LNCaP clone FGC (cell line): Measurements from ENCODE around the gene TNFRSF25.

Experiments used
- DNase-seq: peaks from one replicate; pipeline ENCODE4 v3.0.0-alpha.2; 2011; ENCODE audit warnings: low read depth
- H3K4me3 ChIP-seq: 2 replicates; pipeline ENCODE4 v1.5.1; 2011; ENCODE audit warnings: mild to moderate bottlenecking, low read depth, low read length, control low read depth
- TF ChIP-seq, protein P1 (sequence below): IDR thresholded peaks from 2 replicates; pipeline ENCODE4 v1.5.1; 2012; ENCODE audit warnings: mild to moderate bottlenecking; ENCODE audit not compliant: control insufficient read depth, insufficient read depth; ENCODE audit errors: extremely low read depth

The TNFRSF25 gene

DNA sequence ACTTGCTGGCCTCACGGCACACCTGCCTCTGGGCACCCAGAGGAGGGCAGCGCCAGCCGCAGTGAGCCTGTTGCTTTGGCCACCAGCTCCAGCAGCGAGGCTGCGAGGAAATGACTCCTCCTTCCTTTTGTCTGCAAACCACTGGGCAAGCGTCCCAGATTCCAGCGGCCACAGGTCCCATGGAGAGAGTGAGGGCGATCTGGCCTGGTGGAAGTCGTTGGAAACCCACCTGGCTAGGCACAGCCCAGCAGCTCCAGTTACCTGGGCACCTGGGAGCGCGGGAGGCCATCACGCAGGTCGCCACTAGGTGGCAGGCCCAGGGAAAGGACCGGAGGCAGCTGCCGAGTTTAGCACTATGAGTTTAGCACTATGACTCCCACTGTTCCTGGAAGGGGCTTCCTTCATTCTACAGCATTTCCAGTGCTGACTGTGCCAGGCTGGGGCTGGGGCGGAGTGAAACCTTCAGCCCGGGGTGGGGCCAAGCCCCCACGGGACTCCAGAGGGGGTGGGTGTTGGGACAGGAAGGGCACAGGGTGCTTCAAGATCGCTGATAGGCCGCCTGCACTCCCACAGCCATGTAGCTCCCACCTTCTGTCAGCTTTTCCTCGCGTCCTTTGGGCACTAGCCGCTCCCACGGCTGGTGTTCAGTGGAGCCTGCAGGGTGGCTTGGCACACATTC, 42.5 kb downstream of the TNFRSF25 start:
- TF ChIP-seq, protein P1, sequence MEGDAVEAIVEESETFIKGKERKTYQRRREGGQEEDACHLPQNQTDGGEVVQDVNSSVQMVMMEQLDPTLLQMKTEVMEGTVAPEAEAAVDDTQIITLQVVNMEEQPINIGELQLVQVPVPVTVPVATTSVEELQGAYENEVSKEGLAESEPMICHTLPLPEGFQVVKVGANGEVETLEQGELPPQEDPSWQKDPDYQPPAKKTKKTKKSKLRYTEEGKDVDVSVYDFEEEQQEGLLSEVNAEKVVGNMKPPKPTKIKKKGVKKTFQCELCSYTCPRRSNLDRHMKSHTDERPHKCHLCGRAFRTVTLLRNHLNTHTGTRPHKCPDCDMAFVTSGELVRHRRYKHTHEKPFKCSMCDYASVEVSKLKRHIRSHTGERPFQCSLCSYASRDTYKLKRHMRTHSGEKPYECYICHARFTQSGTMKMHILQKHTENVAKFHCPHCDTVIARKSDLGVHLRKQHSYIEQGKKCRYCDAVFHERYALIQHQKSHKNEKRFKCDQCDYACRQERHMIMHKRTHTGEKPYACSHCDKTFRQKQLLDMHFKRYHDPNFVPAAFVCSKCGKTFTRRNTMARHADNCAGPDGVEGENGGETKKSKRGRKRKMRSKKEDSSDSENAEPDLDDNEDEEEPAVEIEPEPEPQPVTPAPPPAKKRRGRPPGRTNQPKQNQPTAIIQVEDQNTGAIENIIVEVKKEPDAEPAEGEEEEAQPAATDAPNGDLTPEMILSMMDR = peak; percentile 97
- DNase-seq = no peak
- no peak overlapping the region for H3K4me3 ChIP-seq

DNA sequence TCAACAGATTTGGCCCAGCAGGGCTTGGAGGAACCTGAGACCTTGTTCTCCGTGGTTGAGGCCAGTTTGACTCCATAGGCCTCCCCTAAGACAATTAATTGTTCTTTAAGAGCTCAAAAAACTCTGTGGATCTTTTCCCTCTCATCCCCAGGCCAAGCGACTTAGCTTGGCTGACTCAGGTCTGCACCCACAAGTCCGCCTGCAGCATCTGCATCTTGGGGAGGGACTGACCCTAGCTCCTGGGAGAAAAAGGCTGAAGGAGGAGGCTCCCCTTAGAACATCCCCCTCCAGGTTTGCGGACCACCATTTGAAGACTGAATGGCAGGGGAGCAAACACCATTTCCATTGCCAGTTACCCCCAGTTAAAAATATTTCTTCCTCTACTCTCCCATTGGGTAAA, 44.7 kb downstream of the TNFRSF25 start:
- no peak for DNase-seq
- H3K4me3 ChIP-seq = no peak overlapping the region
- TF ChIP-seq, protein P1 = no peak

DNA sequence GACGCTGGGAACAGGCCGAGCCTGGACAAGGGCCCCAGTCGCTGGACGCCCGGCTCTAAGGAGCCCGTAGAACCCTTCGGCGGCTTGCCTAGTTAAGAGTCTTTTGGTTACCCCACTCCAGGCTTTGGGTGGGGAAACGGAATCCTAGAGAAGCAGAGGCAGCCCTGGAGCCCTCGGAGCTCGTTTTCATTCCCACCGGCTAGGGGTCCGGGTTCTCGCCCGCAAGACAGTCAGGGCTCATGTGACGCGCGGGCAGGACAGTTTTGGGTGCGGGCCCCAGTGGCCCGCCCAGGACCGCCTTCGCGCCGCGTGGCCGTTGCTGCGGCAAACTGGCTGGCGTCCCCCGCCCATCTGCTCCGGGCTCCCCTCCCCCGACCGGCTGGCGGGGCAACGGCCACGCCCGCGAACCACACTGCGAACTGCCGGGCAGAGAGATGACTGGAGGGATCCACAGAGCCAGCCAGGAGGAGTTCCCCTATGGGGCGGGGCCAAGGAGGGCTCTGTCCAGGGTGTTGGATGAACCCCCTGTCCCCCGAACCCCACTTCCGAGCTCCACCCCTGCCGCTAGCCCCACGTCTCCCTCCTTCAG, 45.4 kb downstream of the TNFRSF25 start:
- no peak for DNase-seq
- TF ChIP-seq, protein P1 = no peak

DNA sequence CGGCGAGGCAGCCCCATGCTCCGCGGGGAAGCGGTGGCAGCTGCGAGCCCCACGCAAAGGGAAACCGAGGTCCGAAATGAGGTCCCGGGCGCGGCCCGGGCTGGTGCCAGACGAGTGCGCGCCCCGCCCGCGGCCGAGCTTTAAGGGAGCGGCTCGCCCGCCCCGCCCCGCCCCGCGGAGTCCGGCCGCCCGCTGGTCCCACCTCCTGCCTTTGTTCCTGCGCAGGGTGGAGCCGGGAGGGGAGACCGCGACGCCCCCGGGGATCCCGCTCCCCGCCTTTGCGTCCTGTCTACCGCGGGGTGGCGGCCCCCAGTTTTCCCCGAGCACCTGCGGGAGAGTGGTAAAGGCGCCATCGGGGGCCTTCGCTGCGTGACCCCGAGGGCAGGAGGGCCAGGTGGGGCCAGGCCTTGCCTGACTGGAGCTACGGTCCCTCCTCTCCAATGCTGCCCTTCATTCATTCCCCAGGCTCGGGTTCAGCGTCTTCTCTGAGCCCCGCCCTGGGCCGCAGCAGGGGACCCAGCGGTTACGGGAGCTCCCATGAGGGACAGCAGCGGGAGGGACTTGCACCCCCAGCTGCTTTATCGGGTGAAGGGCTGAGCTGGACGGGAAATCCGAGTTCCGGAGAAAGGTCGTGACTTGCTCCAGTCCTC, 46.0 kb downstream of the TNFRSF25 start, which contains the start of gene HES2:
HES2 (minus strand) TSS at position 116 of the 650 bp plus-strand sequence; CDS start at position 17, 99 bp downstream.
- peak within 1 kb of the TSS; percentile 48 for H3K4me3 ChIP-seq
- no peak for DNase-seq
- TF ChIP-seq, protein P1 = no peak

More for the DNA sequence above, 45.4 kb downstream of the TNFRSF25 start:
- H3K4me3 ChIP-seq = no peak overlapping the region

DNA sequence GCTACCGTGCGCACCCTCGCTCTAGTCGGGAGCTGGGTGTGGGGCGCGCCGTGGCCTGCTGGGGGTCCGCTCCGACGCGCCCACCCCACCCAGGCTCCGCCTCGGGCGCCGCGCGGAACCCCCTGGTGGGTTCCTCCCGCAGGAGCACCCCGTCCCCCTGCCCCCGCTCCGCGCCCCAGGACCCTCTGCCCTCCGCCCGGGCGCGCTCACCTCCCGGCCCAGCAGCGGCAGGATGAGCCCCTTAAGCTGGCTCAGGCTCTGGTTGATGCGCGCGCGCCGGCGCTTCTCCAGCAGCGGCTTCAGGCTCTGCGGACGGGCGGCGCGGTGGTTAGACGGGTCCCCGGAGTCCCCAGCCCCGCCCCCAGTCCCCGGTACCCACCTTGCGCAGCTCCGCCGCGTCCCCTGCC, 46.6 kb downstream of the TNFRSF25 start:
- DNase-seq = no peak
- TF ChIP-seq, protein P1 = no peak
- peak overlapping the region; percentile 48 for H3K4me3 ChIP-seq

DNA sequence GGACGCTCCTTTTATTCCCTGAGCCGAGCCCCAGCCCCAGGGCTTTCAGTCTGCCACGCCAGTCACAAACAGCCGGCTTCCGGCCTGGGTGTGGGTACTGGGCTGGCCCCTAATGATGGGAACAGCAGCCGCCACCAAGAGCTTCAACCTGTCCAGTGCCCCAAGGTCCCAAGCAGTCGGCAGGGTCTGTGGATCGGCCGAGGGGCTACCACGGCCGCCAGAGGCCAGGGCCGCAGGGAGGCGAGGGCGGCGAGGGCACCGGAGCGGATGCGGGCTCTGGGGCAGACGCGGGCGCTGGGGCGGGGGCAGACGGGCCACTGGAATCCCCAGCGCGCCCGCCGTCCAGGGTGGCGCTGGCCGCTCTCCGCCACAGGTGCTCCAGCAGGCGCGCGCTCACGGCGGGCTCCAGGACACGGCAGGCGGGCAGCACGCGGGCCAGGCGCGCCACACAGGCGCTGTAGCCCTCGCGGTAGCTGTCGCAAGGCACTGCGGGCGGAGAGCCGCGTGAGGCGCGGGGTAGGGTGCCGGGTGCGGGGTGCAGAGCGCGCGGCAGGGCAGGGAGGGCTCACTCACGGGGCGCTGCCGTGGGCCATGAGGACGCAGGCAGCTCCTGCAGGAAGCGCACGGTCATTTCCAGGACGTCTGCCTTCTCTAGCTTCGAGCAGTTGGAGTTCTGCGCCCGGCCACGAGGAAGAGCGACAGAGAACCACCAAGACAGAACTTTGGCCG, 47.1 kb downstream of the TNFRSF25 start:
- peak overlapping the region; percentile 48 for H3K4me3 ChIP-seq
- TF ChIP-seq, protein P1 = no peak
- DNase-seq = no peak
